ENCODE data around the gene IL1RAPL1.

Gene IL1RAPL1

GRCh38 chrX:28586981-28587551, at the start of gene IL1RAPL1:
Gene IL1RAPL1, plus strand, starts transcription at chrX:28587446.
- no peaks in the 10 kb centered on the region for H3K36me3 ChIP-seq (ENCODE audit: control insufficient read depth in 2 of 2, insufficient read depth in 2 of 2, low read length in 2 of 2)
- H3K27ac ChIP-seq (ENCODE audit: low read length), result no peak within 1 kb of the TSS
- peak within 1 kb of the TSS; percentile 6 to 66 for H3K9ac ChIP-seq (ENCODE audit: low read length in 2 of 2)
- H3K4me3 ChIP-seq (ENCODE audit: low read length in 2 of 2), result peak within 1 kb of the TSS; percentile 24 to 73
- no peaks in the 10 kb centered on the region for H3K9me3 ChIP-seq (ENCODE audit: control insufficient read depth in 2 of 2, low read length in 2 of 2)
- H3K27me3 ChIP-seq (ENCODE audit: control insufficient read depth in 1 of 2, insufficient read depth in 2 of 2, low read length in 2 of 2), result no peaks in the 10 kb centered on the region
- no peaks in the 10 kb centered on the region for H3K4me1 ChIP-seq (ENCODE audit: control insufficient read depth, insufficient read depth, low read length)

- Histone ChIP-seq H3K27me3 (ENCODE audit: control insufficient read depth in 1 of 2, insufficient read depth in 2 of 2, low read length in 2 of 2) (no peaks in the 10 kb centered on the region), H3K4me3 (ENCODE audit: low read length in 2 of 2) (no peak overlapping the region), H3K27ac (ENCODE audit: low read length) (no peak overlapping the region), H3K36me3 (ENCODE audit: control insufficient read depth in 2 of 2, insufficient read depth in 2 of 2, low read length in 2 of 2) (no peaks in the 10 kb centered on the region), H3K4me1 (ENCODE audit: control insufficient read depth, insufficient read depth, low read length) (no peaks in the 10 kb centered on the region), H3K9me3 (ENCODE audit: control insufficient read depth in 2 of 2, low read length in 2 of 2) (no peaks in the 10 kb centered on the region), H3K9ac (ENCODE audit: low read length in 2 of 2) (no peak overlapping the region)
Measured at GRCh38 chrX:28542791-28543190, 44.5 kb upstream of the IL1RAPL1 start.

- no peaks in the 10 kb centered on the region for H3K36me3 ChIP-seq (ENCODE audit: control insufficient read depth in 2 of 2, insufficient read depth in 2 of 2, low read length in 2 of 2)
- H3K4me3 ChIP-seq (ENCODE audit: low read length in 2 of 2), result no peak overlapping the region
- H3K27ac ChIP-seq (ENCODE audit: low read length), result no peak overlapping the region
- H3K27me3 ChIP-seq (ENCODE audit: control insufficient read depth in 1 of 2, insufficient read depth in 2 of 2, low read length in 2 of 2), result no peaks in the 10 kb centered on the region
- H3K9me3 ChIP-seq (ENCODE audit: control insufficient read depth in 2 of 2, low read length in 2 of 2), result no peaks in the 10 kb centered on the region
- H3K4me1 ChIP-seq (ENCODE audit: control insufficient read depth, insufficient read depth, low read length), result no peaks in the 10 kb centered on the region
- H3K9ac ChIP-seq (ENCODE audit: low read length in 2 of 2), result no peak overlapping the region
Measured at GRCh38 chrX:28549838-28550237, 37.4 kb upstream of the IL1RAPL1 start.

GRCh38 chrX:28550331-28550872, 36.8 kb upstream of the IL1RAPL1 start:
- Histone ChIP-seq H3K27me3 (ENCODE audit: control insufficient read depth in 1 of 2, insufficient read depth in 2 of 2, low read length in 2 of 2) (no peaks in the 10 kb centered on the region), H3K36me3 (ENCODE audit: control insufficient read depth in 2 of 2, insufficient read depth in 2 of 2, low read length in 2 of 2) (no peaks in the 10 kb centered on the region), H3K9me3 (ENCODE audit: control insufficient read depth in 2 of 2, low read length in 2 of 2) (no peaks in the 10 kb centered on the region), H3K27ac (ENCODE audit: low read length) (no peak overlapping the region), H3K9ac (ENCODE audit: low read length in 2 of 2) (no peak overlapping the region), H3K4me1 (ENCODE audit: control insufficient read depth, insufficient read depth, low read length) (no peaks in the 10 kb centered on the region), H3K4me3 (ENCODE audit: low read length in 2 of 2) (no peak overlapping the region)

GRCh38 chrX:28552322-28552721, 34.9 kb upstream of the IL1RAPL1 start:
- Histone ChIP-seq H3K4me3 (ENCODE audit: low read length in 2 of 2) (no peak overlapping the region), H3K4me1 (ENCODE audit: control insufficient read depth, insufficient read depth, low read length) (no peaks in the 10 kb centered on the region), H3K9me3 (ENCODE audit: control insufficient read depth in 2 of 2, low read length in 2 of 2) (peaks cover 0 to 5% of the 10 kb centered on the region in 2 donors), H3K27ac (ENCODE audit: low read length) (no peak overlapping the region), H3K27me3 (ENCODE audit: control insufficient read depth in 1 of 2, insufficient read depth in 2 of 2, low read length in 2 of 2) (no peaks in the 10 kb centered on the region), H3K36me3 (ENCODE audit: control insufficient read depth in 2 of 2, insufficient read depth in 2 of 2, low read length in 2 of 2) (no peaks in the 10 kb centered on the region), H3K9ac (ENCODE audit: low read length in 2 of 2) (no peak overlapping the region)

GRCh38 chrX:28552882-28553829, 34.1 kb upstream of the IL1RAPL1 start:
- Histone ChIP-seq H3K4me1 (ENCODE audit: control insufficient read depth, insufficient read depth, low read length) (no peaks in the 10 kb centered on the region), H3K27ac (ENCODE audit: low read length) (no peak overlapping the region), H3K27me3 (ENCODE audit: control insufficient read depth in 1 of 2, insufficient read depth in 2 of 2, low read length in 2 of 2) (no peaks in the 10 kb centered on the region), H3K36me3 (ENCODE audit: control insufficient read depth in 2 of 2, insufficient read depth in 2 of 2, low read length in 2 of 2) (no peaks in the 10 kb centered on the region), H3K9me3 (ENCODE audit: control insufficient read depth in 2 of 2, low read length in 2 of 2) (peaks cover 0 to 5% of the 10 kb centered on the region in 2 donors), H3K4me3 (ENCODE audit: low read length in 2 of 2) (no peak overlapping the region), H3K9ac (ENCODE audit: low read length in 2 of 2) (no peak overlapping the region)

- no peak overlapping the region for H3K9ac ChIP-seq (ENCODE audit: low read length in 2 of 2)
- H3K4me1 ChIP-seq (ENCODE audit: control insufficient read depth, insufficient read depth, low read length), result no peaks in the 10 kb centered on the region
- H3K9me3 ChIP-seq (ENCODE audit: control insufficient read depth in 2 of 2, low read length in 2 of 2), result no peaks in the 10 kb centered on the region
- no peak overlapping the region for H3K27ac ChIP-seq (ENCODE audit: low read length)
- H3K27me3 ChIP-seq (ENCODE audit: control insufficient read depth in 1 of 2, insufficient read depth in 2 of 2, low read length in 2 of 2), result no peaks in the 10 kb centered on the region
- no peak overlapping the region for H3K4me3 ChIP-seq (ENCODE audit: low read length in 2 of 2)
- H3K36me3 ChIP-seq (ENCODE audit: control insufficient read depth in 2 of 2, insufficient read depth in 2 of 2, low read length in 2 of 2), result no peaks in the 10 kb centered on the region
Measured at GRCh38 chrX:28576117-28576516, 11.1 kb upstream of the IL1RAPL1 start.

- no peaks in the 10 kb centered on the region for H3K36me3 ChIP-seq (ENCODE audit: control insufficient read depth in 2 of 2, insufficient read depth in 2 of 2, low read length in 2 of 2)
- H3K27me3 ChIP-seq (ENCODE audit: control insufficient read depth in 1 of 2, insufficient read depth in 2 of 2, low read length in 2 of 2), result no peaks in the 10 kb centered on the region
- no peak overlapping the region for H3K27ac ChIP-seq (ENCODE audit: low read length)
- H3K9me3 ChIP-seq (ENCODE audit: control insufficient read depth in 2 of 2, low read length in 2 of 2), result no peaks in the 10 kb centered on the region
- no peak overlapping the region for H3K9ac ChIP-seq (ENCODE audit: low read length in 2 of 2)
- no peaks in the 10 kb centered on the region for H3K4me1 ChIP-seq (ENCODE audit: control insufficient read depth, insufficient read depth, low read length)
- no peak overlapping the region for H3K4me3 ChIP-seq (ENCODE audit: low read length in 2 of 2)
Measured at GRCh38 chrX:28581522-28581921, 5.7 kb upstream of the IL1RAPL1 start.

- Histone ChIP-seq H3K9ac (ENCODE audit: low read length in 2 of 2) (no peak overlapping the region), H3K27me3 (ENCODE audit: control insufficient read depth in 1 of 2, insufficient read depth in 2 of 2, low read length in 2 of 2) (no peaks in the 10 kb centered on the region), H3K27ac (ENCODE audit: low read length) (no peak overlapping the region), H3K36me3 (ENCODE audit: control insufficient read depth in 2 of 2, insufficient read depth in 2 of 2, low read length in 2 of 2) (no peaks in the 10 kb centered on the region), H3K4me3 (ENCODE audit: low read length in 2 of 2) (no peak overlapping the region), H3K9me3 (ENCODE audit: control insufficient read depth in 2 of 2, low read length in 2 of 2) (no peaks in the 10 kb centered on the region), H3K4me1 (ENCODE audit: control insufficient read depth, insufficient read depth, low read length) (no peaks in the 10 kb centered on the region)
Measured at GRCh38 chrX:28582511-28582910, 4.7 kb upstream of the IL1RAPL1 start.

GRCh38 chrX:28584025-28584424, 3.2 kb upstream of the IL1RAPL1 start:
- Histone ChIP-seq H3K9me3 (ENCODE audit: control insufficient read depth in 2 of 2, low read length in 2 of 2) (no peaks in the 10 kb centered on the region), H3K27me3 (ENCODE audit: control insufficient read depth in 1 of 2, insufficient read depth in 2 of 2, low read length in 2 of 2) (no peaks in the 10 kb centered on the region), H3K4me1 (ENCODE audit: control insufficient read depth, insufficient read depth, low read length) (no peaks in the 10 kb centered on the region), H3K4me3 (ENCODE audit: low read length in 2 of 2) (no peak overlapping the region), H3K36me3 (ENCODE audit: control insufficient read depth in 2 of 2, insufficient read depth in 2 of 2, low read length in 2 of 2) (no peaks in the 10 kb centered on the region), H3K9ac (ENCODE audit: low read length in 2 of 2) (no peak overlapping the region), H3K27ac (ENCODE audit: low read length) (no peak overlapping the region)

GRCh38 chrX:28585767-28586166, 1.5 kb upstream of the IL1RAPL1 start:
- Histone ChIP-seq H3K27me3 (ENCODE audit: control insufficient read depth in 1 of 2, insufficient read depth in 2 of 2, low read length in 2 of 2) (no peaks in the 10 kb centered on the region), H3K27ac (ENCODE audit: low read length) (peak overlapping the region; percentile 6), H3K4me1 (ENCODE audit: control insufficient read depth, insufficient read depth, low read length) (no peaks in the 10 kb centered on the region), H3K9ac (ENCODE audit: low read length in 2 of 2) (no peak overlapping the region), H3K4me3 (ENCODE audit: low read length in 2 of 2) (peak overlapping the region; percentile 24 to 73), H3K9me3 (ENCODE audit: control insufficient read depth in 2 of 2, low read length in 2 of 2) (no peaks in the 10 kb centered on the region), H3K36me3 (ENCODE audit: control insufficient read depth in 2 of 2, insufficient read depth in 2 of 2, low read length in 2 of 2) (no peaks in the 10 kb centered on the region)

Data from stomach smooth muscle (tissue), 2 donors.